Measurements from ENCODE around the gene PAFAH1B2. TPM values are rescaled to one million over a fixed set of nuclear protein-coding genes. Genes with fewer than 3 reads are reported as not detected.
"Not testable (repeated sequence)": the region's sequence is repeated elsewhere in the genome, so short reads cannot be mapped to it uniquely, and the experiment has no call there.

The PAFAH1B2 gene
- total and polyA plus RNA-seq, 2 experiments from 2014 or later = 87.5 to 148 TPM

DNA sequence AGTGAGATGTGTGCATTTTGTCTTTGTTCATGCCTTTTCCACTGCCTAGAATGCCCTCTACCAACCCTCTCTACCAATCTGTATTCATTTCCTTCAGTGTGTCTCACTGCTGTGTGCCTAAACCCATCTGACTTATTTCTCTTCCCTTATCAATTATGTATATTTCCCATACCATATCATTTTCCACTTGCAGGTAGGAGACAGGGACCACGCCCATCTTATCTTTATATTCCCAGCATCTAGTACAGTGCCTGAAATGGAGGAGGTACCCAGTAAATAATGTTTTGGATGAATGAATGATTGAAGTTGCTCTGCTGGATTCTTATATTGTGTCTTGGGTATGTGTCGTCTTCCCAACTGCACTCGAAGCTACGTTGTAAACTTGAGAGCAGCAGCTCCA is 9.1 kb upstream of the PAFAH1B2 start:
- H3K4me3 Mint-ChIP-seq; H3K9me2 ChIP-seq (ENCODE audit: insufficient read depth); H3K27me3 ChIP-seq (ENCODE audit: insufficient read depth); H3K36me3 Mint-ChIP-seq (ENCODE audit: low read depth); H3K27me3 Mint-ChIP-seq (ENCODE audit: insufficient read depth, low read depth, poor library complexity); H3K27ac Mint-ChIP-seq; H3K36me3 ChIP-seq (ENCODE audit: insufficient read depth); H3K9me3 Mint-ChIP-seq; H3K4me2 ChIP-seq; H3K4me3 ChIP-seq; H3K79me2 ChIP-seq (replicated peaks; ENCODE audit: insufficient read depth); H3K4me1 Mint-ChIP-seq; H2AFZ ChIP-seq; H4K20me1 ChIP-seq (replicated peaks; ENCODE audit: insufficient read depth); DNase-seq (ENCODE audit: low spot score); H3K27ac ChIP-seq (ENCODE audit: low read depth); H3K4me1 ChIP-seq (ENCODE audit: insufficient read depth); H3F3A ChIP-seq (replicated peaks; ENCODE audit: low read depth); ATAC-seq: not testable (repeated sequence)

DNA sequence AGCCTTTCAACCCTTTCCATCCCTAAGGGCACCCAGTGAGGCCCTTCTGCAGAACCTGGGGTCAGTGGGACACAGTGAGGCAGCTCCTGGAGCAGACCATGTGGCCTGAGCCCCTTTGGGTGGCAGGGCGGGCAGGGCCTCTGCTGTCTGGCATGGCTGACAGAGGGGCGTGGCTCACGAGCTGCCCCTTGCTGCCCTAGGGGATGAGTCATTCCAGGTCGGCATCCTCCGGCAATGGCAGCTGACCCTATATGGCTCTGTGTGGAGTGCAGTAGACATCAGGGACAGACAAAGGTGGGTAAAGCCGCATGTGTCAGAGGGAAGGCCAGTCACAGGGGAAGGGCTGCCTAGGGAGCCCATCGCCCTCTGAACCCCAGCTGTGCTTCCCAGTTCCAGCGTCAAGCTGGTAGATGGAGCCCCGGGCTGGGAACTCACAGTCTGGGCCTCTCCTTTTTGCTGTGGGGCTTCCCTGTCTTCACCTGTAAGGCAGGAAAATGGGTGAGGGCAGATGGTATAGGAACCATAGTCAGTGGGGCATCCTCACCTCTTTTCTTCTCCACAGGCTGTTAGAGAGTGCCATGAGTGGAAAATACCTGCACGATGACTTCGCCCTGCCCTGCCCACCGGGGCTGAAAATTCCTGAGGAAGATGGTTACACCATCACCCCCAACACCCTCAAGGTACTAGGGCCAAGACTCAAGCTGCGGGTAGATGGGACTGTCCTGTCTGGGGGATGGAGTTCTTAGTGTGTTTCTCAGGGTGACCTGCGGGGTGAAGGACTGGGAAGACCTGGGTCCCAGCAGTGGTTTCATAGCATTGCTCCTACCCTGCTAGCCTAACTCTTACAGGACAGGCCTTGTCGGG is 6.6 kb upstream of the PAFAH1B2 start:
- not testable (repeated sequence) for H3K27ac Mint-ChIP-seq

DNA sequence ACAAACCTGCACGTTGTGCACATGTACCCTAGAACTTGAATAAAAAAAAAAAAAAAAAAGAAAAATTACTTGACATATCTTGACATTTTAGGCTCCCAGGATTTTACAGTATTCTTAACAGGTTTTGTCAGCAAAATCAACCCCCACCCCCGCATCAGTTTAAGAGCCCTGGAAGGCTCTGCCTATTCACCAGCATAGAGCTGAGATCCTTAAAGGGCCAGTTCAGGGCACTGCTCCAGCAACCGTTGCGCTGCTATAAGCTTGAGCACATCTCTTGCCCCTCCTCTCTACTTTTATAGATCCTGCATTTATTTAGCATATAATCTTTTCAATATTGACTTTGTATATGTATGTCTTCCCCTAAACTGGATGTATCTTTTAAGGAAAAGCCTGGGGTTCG is 697 bp upstream of the PAFAH1B2 start:
- H3K36me3 Mint-ChIP-seq (ENCODE audit: low read depth) = peaks cover 37% of the 10 kb centered on the region
- TF ChIP-seq, protein P1, sequence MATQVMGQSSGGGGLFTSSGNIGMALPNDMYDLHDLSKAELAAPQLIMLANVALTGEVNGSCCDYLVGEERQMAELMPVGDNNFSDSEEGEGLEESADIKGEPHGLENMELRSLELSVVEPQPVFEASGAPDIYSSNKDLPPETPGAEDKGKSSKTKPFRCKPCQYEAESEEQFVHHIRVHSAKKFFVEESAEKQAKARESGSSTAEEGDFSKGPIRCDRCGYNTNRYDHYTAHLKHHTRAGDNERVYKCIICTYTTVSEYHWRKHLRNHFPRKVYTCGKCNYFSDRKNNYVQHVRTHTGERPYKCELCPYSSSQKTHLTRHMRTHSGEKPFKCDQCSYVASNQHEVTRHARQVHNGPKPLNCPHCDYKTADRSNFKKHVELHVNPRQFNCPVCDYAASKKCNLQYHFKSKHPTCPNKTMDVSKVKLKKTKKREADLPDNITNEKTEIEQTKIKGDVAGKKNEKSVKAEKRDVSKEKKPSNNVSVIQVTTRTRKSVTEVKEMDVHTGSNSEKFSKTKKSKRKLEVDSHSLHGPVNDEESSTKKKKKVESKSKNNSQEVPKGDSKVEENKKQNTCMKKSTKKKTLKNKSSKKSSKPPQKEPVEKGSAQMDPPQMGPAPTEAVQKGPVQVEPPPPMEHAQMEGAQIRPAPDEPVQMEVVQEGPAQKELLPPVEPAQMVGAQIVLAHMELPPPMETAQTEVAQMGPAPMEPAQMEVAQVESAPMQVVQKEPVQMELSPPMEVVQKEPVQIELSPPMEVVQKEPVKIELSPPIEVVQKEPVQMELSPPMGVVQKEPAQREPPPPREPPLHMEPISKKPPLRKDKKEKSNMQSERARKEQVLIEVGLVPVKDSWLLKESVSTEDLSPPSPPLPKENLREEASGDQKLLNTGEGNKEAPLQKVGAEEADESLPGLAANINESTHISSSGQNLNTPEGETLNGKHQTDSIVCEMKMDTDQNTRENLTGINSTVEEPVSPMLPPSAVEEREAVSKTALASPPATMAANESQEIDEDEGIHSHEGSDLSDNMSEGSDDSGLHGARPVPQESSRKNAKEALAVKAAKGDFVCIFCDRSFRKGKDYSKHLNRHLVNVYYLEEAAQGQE (IDR thresholded peaks at IDR 0.05; ENCODE audit: unreplicated experiment) = no peak
- TF ChIP-seq ZNF331 (CRISPR knock-in tag; IDR thresholded peaks at IDR 0.05; ENCODE audit: low read depth) = no peak
- TF ChIP-seq, protein P2, sequence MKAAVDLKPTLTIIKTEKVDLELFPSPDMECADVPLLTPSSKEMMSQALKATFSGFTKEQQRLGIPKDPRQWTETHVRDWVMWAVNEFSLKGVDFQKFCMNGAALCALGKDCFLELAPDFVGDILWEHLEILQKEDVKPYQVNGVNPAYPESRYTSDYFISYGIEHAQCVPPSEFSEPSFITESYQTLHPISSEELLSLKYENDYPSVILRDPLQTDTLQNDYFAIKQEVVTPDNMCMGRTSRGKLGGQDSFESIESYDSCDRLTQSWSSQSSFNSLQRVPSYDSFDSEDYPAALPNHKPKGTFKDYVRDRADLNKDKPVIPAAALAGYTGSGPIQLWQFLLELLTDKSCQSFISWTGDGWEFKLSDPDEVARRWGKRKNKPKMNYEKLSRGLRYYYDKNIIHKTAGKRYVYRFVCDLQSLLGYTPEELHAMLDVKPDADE (IDR thresholded peaks at IDR 0.05) = no peak
- TF ChIP-seq CREB1 (CRISPR knock-in tag; IDR thresholded peaks at IDR 0.05; ENCODE audit: low read depth) = no peak
- no peak for TF ChIP-seq JUNB (IDR thresholded peaks at IDR 0.05; ENCODE audit: unreplicated experiment)

More for the DNA sequence above, 6.6 kb upstream of the PAFAH1B2 start:
- not testable (repeated sequence) for H3K36me3 ChIP-seq (ENCODE audit: insufficient read depth); H3K27me3 Mint-ChIP-seq (ENCODE audit: insufficient read depth, low read depth, poor library complexity); H4K20me1 ChIP-seq (replicated peaks; ENCODE audit: insufficient read depth); H3K4me3 Mint-ChIP-seq; H3K9me3 Mint-ChIP-seq; H3K27me3 ChIP-seq (ENCODE audit: insufficient read depth); H3K4me1 ChIP-seq (ENCODE audit: insufficient read depth); H3K4me3 ChIP-seq; H3F3A ChIP-seq (replicated peaks; ENCODE audit: low read depth); H3K79me2 ChIP-seq (replicated peaks; ENCODE audit: insufficient read depth); DNase-seq (ENCODE audit: low spot score); H3K27ac ChIP-seq (ENCODE audit: low read depth); H2AFZ ChIP-seq; H3K4me1 Mint-ChIP-seq; H3K9me2 ChIP-seq (ENCODE audit: insufficient read depth); H3K36me3 Mint-ChIP-seq (ENCODE audit: low read depth); H3K4me2 ChIP-seq
- peak; percentile 42 for ATAC-seq

More for the DNA sequence above, 697 bp upstream of the PAFAH1B2 start:
- Histone ChIP-seq H3K4me2 (peak overlapping the region; percentile 98), H3K27ac (ENCODE audit: low read depth) (peak overlapping the region; percentile 95), H3K27me3 (ENCODE audit: insufficient read depth) (no peaks in the 10 kb centered on the region), H2AFZ (peak overlapping the region; percentile 96), H3K9me2 (ENCODE audit: insufficient read depth) (no peaks in the 10 kb centered on the region), H3K4me3 (peak overlapping the region; percentile 100), H3K79me2 (replicated peaks; ENCODE audit: insufficient read depth) (peaks cover 39% of the 10 kb centered on the region), H4K20me1 (replicated peaks; ENCODE audit: insufficient read depth) (peaks cover 34% of the 10 kb centered on the region), H3K4me1 (ENCODE audit: insufficient read depth) (peaks cover 17% of the 10 kb centered on the region), H3F3A (replicated peaks; ENCODE audit: low read depth) (peaks cover 11% of the 10 kb centered on the region; the same call in 1 of the 2 replicates), H3K36me3 (ENCODE audit: insufficient read depth) (peaks cover 13% of the 10 kb centered on the region)
- H3K27me3 Mint-ChIP-seq (ENCODE audit: insufficient read depth, low read depth, poor library complexity) = peaks cover 17% of the 10 kb centered on the region
- peak overlapping the region; percentile 96 for H3K27ac Mint-ChIP-seq
- H3K4me3 Mint-ChIP-seq = peak overlapping the region; percentile 97
- no peaks in the 10 kb centered on the region; the same call in 2 of the 3 replicates for H3K9me3 Mint-ChIP-seq
- peak; percentile 56 for ATAC-seq
- peaks cover 28% of the 10 kb centered on the region for H3K4me1 Mint-ChIP-seq
- DNase-seq (ENCODE audit: low spot score) = peak; percentile 72

All from GM23338 (cell line).